GM18519 (cell line): Measurements from ENCODE around the gene LRRC59.

Source experiments
- ATAC-seq: cut with Tn5 transposase; IDR thresholded peaks from one replicate; pipeline ENCODE4 v1.9.1; 2021; ENCODE audit warnings: mild to moderate bottlenecking, moderate library complexity; ENCODE audit not compliant: unreplicated experiment, low FRiP score

The LRRC59 gene

DNA sequence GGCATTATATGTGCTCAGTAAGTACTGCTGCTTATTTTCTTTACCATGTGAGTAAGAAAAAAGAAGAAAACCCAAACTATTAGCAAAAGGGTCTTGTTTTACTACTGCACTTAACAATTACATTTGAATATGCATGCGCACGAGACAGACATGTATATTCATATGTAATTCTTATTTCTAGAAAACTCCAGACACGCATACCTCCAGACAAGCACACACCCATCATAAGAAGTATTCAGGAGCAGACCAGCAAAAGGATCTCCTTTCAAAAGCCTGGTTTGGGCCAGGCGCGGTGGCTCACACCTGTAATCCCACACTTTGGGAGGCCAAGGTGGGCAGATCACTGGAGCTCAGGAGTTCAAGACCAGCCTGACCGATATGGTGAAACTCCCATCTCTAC is 7.8 kb downstream of the LRRC59 start:
- no peak for ATAC-seq

DNA sequence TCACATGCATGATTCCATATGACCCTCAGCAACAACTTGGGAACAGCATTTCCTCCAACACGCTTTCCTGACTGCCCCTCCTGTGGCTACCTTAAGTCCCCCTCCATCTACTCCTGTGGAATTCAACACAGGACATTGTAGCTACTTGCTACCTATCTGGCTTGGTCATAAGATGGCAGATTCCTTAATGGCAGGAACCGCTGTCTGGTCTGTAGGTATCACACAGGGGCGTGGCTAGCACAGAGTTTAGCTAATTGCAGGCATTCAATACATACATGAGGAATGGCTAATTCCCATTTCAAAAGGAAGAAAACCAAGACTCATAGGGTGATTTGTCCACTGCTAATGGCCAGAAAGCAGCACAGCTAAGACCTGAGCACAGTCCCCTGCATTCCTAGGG is 8.6 kb downstream of the LRRC59 start:
- no peak for ATAC-seq

DNA sequence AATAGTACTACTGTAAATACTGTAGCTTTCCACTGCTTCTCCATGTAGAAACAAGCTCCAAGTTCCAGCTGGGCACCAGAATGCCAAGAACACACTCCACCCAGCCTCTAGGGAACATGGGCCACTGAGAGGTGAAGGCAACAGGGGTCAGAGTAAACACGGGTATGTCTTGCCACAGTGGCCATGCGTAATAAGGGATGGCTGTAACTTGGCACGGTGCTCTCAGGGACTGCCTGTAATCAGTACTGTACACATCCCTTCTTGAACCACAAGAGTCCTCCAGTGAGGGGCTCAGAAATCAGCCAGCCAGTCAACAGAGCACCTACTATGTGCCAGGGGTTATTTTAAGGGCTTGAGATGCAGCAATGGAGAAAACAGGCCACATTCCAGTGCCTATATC is 10.8 kb downstream of the LRRC59 start:
- no peak for ATAC-seq

DNA sequence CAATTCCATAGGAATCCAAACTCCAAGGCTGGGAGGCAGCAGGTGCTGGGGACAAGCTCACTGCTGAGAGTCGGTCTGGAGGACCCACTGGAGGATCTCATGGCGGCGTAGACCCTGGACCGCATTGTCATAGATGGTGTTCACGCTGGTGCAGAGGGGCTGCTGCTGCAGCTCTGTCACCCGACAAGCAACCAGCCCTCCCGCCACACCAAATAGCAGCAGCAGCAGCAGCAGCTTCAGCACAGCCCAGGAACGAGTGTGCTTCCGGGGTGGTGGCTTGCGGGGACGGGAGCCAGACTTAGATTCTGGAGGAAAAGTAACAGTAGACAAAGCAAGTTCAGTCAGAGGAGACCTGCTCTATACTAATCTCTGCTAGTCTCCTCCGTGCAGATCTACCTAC is 14.4 kb downstream of the LRRC59 start:
- no peak for ATAC-seq

DNA sequence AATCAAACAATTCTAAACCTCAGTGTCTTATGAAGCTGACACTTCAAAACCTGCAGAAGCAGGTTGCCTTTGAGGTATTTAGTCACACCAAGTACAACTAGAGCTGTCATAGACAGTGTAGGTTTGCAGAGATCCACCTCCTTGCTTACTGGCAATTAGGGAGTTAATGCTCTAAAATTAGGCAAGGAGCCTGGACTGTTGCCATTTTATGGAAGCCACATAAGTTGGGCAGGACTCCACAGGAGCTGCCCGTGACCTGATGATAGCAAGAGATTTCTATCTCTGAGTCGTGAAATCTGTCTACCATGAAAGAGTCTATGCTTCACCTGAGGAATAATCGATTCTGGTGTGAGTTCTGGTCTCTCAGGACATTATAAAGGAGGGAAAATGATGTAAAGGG is 15.4 kb downstream of the LRRC59 start:
- ATAC-seq, result no peak

DNA sequence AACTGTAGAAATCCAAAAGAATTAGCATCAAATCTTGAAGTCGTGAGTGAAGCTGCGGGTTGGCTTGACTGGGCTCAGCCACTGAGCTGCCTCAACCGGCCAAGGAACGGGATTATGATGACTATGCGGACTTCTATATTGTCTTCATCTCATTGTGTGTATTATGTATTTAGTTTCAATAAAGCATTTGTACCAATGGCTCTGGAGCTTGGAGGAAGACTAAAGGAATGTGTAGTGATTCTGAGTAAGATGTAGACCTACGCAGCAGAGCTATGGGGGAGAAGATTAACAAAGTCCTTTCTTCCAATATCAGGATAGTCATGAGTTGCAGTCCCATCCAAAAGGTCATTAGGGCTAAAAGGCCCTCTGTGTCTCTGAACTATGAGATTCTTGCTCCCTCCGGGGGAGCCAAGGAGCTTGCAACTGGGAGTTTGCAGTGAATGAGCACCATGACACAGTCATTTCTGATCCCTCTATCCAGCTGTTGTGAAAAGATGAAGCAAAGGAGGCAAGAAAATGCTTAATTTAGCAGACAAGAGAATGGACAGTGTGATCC is 16.0 kb downstream of the LRRC59 start:
- ATAC-seq, result no peak

DNA sequence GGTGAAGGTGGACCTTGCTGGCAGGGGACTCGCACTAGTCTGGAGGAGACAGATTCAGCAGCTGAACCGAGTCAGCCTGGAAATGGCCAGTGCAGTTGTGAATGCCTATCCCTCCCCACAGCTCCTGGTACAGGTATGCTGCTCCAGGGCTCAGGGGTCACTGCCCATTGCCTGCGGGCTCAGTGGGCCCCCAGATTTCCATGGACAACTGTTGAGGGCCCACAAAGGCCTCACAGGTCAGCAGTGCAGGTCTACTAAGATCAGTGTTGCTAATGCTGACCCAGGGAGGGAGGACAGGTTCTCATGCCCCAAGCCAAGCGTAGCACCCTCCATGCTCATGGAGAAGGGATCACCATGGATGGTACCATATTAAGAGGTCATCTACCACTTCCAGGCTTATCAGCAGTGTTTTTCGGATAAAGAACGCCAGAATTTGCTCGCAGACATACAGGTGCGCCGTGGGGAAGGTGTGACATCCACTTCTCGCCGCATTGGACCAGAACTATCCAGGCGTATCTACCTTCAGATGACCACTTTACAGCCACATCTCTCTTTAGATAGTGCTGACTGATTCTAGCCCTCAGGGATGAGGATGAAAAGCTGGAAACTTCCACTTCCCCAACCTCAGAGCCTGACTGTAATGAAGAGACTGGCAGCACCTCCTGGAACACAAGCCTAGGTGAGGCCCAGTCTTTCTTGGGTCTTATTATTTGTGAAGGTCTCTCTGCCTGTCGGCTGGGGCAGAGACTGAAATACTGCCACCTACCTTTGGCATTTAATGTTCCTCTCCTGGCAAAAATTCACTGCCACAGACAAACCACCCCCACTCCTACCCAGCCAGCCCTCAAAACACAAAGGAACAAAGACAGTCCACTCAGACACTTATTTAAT is 16.7 kb downstream of the LRRC59 start:
- ATAC-seq, result no peak

DNA sequence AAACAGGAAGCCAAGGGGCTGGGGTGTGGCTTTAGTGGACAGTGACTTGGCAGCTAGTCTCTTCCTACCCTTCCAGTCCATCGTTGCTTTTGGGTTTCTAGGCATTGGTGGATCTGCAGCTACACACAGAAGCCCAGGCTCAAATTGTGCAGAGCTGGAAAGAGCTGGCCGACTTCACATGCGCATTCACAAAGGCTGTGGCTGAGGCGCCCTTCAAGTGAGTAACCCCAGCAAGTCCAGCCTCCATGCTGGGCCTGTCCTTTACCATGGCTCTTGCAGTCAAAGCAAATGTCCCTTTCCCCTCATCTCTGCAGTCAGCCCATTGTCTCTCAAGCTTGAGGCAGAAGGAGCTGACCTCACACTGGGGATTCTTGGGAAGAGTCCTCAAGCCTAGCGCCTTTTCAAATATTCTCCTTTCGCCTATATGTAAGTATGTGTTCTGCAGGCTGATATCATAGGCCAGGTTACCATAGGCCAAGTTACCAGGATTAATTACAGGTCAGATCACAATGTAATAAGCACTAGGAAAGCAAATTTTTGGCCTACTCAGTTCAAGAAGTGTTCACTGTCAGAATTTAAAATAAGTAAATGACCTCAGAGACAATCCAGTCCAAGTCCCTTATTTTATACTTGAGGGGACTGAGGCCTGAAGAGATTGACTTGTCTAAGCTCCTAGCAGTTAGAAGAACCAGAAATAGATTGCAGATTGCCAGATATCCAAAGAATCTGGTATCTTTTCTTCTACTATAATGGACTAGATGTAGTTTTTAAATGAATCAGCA is 17.8 kb downstream of the LRRC59 start:
- ATAC-seq, result no peak

DNA sequence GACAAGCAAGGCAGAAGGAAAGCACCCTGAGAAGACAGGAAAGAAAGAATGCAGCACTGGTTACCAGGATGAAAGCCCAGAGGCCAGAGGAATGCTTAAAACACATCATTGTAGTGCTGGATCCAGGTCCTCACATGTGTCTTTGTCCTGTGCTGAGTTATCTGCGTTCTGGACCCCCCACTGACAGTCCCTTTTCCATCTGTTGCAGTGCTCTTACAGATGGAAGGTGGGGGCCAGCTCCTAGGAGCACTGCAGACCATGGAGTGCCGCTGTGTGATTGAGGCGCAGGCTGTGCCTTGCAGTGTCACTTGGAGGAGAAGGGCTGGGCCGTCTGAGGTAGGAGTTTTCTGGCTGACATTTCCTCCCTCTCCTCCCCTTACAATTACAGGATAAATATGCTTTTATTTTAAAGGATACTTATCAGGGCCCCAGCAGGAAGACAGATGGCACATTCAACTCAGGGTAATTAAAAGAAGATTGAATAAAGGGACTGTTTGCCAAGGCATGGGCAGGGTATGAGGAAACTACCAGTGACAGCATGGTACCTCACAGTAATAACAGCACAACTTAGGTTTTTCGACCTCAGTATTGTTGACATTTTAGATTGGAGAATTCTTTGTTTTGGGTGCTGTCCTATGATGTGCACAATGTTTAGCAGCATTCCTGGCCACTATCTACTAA is 21.3 kb downstream of the LRRC59 start:
- no peak for ATAC-seq

DNA sequence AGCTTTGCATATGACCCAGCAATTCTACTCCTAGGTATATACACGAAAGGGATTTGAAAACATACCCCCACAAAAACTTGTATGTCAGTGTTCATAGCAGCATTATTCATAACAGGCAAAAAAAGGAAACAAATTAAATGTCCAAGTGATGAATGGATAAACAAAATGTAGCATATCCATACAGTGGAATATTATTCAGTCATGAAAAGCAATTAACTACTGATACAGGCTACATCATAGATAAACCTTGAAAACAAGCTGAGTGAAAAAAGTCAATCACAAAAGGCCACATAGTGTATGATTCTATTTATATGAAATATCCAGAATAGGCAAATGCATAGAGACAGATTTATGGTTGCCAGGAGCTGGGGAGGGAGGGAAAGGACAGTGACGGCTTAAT is 23.6 kb downstream of the LRRC59 start:
- no peak for ATAC-seq

DNA sequence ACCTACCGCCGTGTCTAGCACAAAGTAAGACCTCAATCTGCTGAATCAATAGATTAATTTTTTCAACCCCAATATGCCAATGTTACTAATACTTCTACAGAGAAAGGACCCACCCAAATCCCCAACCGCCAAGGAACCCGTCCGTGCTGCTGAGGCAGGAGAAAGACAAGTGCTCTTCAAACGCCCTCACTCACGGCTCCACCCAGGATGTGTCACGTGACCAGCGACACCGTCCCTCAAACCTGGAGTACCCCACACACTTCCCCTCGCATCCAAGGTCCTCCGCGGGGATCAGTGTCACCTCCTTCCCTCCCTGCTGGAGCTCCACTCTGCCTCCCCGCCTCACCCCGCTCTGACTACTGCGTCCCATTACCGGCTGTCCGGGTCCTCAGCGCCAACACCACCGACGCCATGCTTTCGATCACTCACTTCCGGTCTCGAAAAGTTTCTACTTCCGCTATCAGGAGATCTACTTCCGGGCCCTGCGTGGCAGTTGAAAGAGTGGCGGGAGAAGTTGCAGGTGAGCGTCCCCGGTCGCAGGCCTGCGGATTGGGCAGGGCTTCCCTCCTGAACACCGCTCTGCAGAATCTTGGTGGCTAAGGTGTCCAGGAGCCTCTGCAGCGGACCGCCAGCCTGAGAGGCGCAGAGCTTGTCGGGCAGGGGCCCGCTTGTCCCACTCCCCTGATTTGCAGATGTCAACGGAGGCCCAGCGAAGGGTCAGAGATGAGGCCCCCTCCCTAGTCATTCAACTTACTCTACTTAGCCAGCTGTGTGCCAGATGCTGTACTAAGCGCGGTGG is 24.4 kb downstream of the LRRC59 start, which contains the start of the genes EME1 and MRPL27:
Gene EME1, plus strand, starts transcription at position 472 of the 799 bp plus-strand sequence. CDS start 1,980 bp downstream, outside the sequence.
Gene MRPL27, minus strand, starts transcription at position 427 of the 799 bp plus-strand sequence. Its CDS starts 14 bp downstream, at position 413.
- ATAC-seq, result no peak

DNA sequence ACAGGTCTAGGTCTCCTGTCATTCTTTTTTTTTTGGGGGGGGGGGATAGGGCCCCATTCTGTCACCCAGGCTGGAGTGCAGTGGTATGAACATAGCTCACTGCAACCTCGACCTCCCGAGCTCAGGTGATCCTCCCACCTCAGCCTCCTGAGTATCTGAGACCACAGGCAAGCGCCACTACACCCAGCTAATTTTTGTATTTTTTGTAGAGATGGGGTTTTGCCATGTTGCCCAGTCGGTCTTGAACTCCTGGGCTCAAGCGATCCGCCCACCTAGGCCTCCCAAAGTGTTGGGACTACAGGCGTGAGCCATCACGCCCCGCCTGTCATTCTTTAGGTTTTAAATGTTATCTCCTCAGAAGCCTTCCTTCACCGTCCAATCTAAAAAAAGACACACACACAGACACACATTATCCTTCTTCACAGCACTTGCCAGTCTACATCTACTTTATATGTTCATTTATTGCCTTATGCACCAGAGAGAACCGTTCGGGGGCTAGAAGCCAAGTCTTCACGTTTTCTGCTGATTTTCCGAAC is 25.0 kb downstream of the LRRC59 start:
- no peak for ATAC-seq

DNA sequence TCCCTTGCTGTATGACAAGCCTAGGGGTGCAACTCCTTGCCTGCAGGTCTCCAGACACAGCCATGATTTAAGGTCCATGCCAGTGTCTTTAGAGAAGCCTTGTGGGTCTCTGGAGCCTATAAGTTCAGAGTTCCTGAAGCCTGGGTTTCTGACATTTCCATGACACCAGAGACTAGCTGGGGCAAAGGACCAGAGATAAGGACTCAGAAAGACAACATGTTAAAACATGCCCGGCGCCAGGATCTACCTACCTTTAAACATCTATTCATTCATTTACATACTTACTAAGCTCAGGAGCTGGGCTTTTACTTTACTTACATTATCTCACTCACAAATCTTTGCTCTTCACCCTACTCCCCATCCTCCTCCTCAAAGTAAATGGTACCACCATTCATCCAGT is 25.8 kb downstream of the LRRC59 start:
- no peak for ATAC-seq

DNA sequence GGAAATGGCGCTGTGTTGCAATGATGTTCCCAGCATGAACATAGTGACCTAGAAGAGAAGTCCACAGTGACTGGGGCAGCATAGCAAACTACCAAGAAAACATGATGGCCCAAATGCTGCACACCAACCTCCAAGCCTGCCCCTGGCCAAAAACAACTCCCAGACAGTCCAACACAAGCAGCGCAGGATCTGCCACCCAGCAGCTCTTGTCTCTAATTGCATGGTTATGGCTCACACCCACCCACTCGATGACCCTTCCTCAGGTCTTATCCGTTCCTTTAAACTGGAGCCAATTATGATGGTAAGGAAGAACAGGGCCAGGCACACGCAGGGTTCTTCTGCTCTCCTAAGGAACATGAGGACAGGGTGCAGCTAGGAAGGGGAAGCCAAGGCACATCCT is 27.3 kb downstream of the LRRC59 start:
- ATAC-seq, result no peak

DNA sequence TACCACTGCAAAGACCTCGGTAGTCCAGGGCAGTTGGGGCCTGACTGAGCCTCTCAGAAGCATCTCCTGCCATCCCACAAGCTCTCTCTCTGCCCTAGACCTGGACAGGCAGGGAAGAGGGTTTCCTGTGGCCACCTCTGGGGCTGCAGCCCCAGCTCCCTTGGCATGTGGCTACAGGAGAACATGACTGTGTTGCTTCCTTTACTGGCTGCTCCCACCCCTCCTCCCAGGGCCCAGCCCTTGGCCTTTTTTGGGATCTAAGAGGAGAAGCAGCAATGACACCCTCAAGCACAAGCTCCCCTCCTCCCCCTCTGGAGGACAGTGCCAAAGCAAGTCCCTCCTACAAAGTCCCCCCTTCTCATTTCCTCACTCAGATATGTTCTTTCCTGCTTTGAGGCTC is 29.9 kb downstream of the LRRC59 start:
- no peak for ATAC-seq

DNA sequence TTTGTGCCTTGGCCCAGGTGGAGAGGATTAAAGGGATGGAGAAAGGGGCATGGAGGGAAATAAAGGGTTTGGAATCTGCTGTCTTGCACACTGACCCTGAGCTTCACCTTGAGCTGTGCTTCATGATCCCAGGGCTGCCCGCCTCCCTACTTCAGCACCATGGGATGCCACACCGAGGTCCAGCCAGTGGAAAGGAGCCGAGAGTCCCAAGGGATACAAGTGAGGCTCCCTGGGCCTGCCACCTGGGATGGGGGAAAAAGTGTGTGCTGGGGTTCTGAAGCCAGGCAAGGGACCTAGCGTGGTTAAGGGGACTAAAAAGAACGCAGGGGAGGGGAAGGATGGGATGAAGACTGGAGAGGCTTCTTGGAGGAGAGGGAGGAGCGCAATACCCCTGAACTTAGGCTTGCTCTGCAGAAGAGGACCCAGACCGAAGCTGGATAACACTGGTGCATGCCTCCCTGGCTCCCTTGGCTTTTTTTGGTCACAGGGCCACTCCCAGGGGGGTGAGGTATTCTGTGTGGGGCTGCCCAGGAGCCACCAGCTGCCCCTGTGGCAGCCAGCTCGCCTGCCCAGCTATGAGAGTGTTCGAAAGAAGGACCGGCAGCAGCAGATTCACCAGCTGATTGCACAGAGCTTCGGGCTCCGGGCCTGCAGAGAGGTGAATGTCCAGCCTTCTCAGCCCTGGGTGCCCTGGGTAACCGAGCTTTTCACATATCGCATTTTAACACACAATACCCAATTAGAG is 31.5 kb downstream of the LRRC59 start:
- ATAC-seq, result no peak

DNA sequence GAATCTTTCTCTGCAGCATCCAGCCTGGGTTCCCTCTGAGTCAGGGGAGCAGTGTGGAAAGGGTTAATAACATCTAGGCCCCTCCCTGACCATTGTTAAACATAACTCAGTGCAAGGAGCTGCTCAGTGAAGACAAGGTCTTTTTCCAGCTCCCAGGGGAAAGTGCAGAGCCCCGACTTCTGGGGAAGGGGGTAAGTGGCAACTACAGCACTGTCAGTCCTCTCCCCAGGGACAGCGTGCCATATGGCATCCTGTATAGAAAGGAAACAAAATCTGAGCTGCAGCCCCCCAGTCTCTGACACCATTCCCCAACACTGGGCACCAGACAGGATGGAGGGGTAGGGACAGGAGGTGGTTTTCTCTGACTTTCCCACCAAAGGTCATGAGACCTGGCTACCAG is 32.2 kb downstream of the LRRC59 start:
- ATAC-seq, result no peak

DNA sequence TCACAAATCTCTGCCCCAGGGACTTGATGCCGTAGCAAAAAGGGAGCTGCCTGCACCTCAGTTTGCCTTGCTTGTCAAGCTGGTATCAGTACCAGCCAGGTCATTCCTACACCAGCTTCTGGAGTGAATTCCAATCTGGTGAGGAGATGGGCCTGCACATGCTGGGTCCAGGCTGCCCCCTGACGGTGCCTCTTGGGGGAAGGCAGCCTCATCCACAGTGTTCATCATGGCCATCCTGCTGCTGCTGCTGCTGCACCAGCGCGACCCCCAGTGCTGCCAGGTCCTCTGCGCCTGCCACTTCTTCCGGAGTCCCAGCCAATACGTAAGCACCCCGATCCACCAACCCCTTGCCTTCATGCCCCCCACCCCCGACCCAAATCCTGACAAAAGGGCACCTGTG is 32.6 kb downstream of the LRRC59 start:
- no peak for ATAC-seq

DNA sequence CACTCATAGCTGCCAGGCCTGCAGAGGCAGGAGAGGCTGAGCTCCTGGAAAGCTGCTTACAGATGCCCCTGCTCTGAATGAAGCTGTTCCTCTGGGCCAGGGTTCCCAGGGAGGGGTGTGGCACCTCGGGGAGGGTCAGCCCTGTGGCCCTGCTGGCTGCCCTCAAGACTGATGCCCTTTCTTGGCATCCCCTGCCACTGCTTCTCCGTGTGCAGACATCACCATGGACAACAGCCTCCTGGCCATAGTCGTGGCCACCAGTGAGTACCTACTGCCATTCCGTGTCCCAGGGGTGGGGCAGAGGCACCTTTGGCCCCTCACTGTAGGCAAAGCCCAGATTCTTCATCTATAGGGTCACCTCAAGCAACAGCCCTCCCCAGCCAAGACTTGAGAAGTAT is 33.3 kb downstream of the LRRC59 start:
- no peak for ATAC-seq
